Measurements from ENCODE around the gene NDUFB5.

DNA sequence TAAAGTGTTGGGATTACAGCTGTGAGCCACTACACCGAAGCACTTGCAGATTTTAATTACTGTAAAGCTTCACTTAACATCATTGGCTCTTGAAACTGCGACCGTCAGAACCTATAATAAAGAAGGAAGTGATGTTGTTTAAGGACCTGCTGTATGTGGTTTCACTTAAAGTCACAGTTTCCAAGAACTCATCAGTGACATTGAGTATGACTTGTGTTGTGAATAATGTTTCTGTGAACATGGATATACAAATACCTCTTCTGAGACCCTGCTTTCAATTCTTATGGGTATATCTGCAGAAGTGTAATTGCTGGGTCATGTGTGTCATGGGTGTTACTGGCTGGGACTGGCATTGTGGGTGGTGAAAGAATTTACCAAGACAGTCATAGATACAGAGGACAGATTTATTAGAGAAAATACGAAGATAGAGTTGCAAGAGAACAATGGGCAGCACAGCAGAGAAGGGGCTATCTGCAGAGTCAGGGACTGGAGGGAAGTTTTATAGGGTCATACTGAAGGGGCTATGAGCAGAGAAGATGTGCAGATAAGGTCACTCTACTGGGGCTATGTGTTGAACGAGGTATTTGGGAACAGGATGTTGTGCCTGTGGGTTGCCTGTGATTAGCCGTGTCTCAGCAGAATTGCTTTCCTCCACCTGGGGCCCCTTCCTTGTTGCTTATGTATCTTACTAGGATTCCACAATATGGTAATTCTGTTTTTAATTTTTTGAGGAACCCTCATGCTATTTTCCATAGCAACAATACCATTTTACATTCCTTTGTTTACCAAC is 4.5 kb downstream of the NDUFB5 start:
- TF ChIP-seq, protein P1, sequence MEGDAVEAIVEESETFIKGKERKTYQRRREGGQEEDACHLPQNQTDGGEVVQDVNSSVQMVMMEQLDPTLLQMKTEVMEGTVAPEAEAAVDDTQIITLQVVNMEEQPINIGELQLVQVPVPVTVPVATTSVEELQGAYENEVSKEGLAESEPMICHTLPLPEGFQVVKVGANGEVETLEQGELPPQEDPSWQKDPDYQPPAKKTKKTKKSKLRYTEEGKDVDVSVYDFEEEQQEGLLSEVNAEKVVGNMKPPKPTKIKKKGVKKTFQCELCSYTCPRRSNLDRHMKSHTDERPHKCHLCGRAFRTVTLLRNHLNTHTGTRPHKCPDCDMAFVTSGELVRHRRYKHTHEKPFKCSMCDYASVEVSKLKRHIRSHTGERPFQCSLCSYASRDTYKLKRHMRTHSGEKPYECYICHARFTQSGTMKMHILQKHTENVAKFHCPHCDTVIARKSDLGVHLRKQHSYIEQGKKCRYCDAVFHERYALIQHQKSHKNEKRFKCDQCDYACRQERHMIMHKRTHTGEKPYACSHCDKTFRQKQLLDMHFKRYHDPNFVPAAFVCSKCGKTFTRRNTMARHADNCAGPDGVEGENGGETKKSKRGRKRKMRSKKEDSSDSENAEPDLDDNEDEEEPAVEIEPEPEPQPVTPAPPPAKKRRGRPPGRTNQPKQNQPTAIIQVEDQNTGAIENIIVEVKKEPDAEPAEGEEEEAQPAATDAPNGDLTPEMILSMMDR (IDR thresholded peaks at IDR 0.05; ENCODE audit: insufficient read depth, low read depth, low read length), result no peak
- no peak for TF ChIP-seq EZH2 (IDR thresholded peaks at IDR 0.05; ENCODE audit: insufficient read depth, low read length)
